HepG2 (cell line): Measurements from ENCODE around the gene CASP5. TPM values are rescaled to one million over a fixed set of nuclear protein-coding genes. Genes with fewer than 3 reads are reported as not detected.
A peak's percentile ranks its signal among the peaks of the same experiment; 100 is the strongest.

Experiments used
- CAMTA2 ChIP-seq: sonication (generic); formaldehyde crosslinking; IDR thresholded peaks from 2 replicates; pipeline ENCODE4 v1.4.0; 2020; ENCODE audit warnings: mild to moderate bottlenecking, missing genetic modification reagents, borderline replicate concordance
- FOXP1 ChIP-seq, 2 experiments: fragments of 450-650 bp in 1 of 2; IDR thresholded peaks; 2 replicates each; pipeline ENCODE4 v1.6.1; 2017 to 2018; ENCODE audit warnings: antibody characterized with exemption in 1 of 2
- HDAC1 ChIP-seq: sonication (generic); formaldehyde crosslinking; IDR thresholded peaks from 2 replicates; pipeline ENCODE4 v1.5.1; 2020; ENCODE audit warnings: mild to moderate bottlenecking, missing genetic modification reagents
- KLF11 ChIP-seq: IDR thresholded peaks from 2 replicates; pipeline ENCODE4 v1.6.1; 2016; ENCODE audit warnings: missing compliant biosample characterization
- NONO ChIP-seq, 2 experiments: fragments of 450-650 bp in 1 of 2; sonication (generic) in 1 of 2; formaldehyde crosslinking in 1 of 2; IDR thresholded peaks in 1 of 2; conservative IDR thresholded peaks in 1 of 2; 2 replicates each; pipeline versions ENCODE4 v1.6.1 to v1.8.0; 2017 to 2022; ENCODE audit warnings: mild to moderate bottlenecking in 1 of 2, missing genetic modification reagents in 1 of 2, moderate library complexity in 1 of 2
- SIX1 ChIP-seq: sonication (generic); formaldehyde crosslinking; IDR thresholded peaks from 2 replicates; pipeline ENCODE4 v1.4.0; 2020; ENCODE audit warnings: missing genetic modification reagents, borderline replicate concordance
- ZNF614 ChIP-seq: IDR thresholded peaks from 2 replicates; pipeline ENCODE4 v1.6.1; 2018; ENCODE audit warnings: missing biosample characterization, missing genetic modification reagents, inconsistent platforms, borderline replicate concordance
- ZNF619 ChIP-seq: sonication (generic); formaldehyde crosslinking; IDR thresholded peaks from 2 replicates; pipeline ENCODE4 v1.4.0; 2020; ENCODE audit warnings: mild to moderate bottlenecking, missing genetic modification reagents
- ZNF672 ChIP-seq: sonication (generic); formaldehyde crosslinking; IDR thresholded peaks from 2 replicates; pipeline ENCODE4 v1.8.1; 2022; ENCODE audit warnings: missing genetic modification reagents
- ZNF703 ChIP-seq: sonication (generic); formaldehyde crosslinking; IDR thresholded peaks from 2 replicates; pipeline ENCODE4 v1.5.1; 2020; ENCODE audit warnings: missing genetic modification reagents, mild to moderate bottlenecking, moderate library complexity, borderline replicate concordance
- ZZZ3 ChIP-seq: sonication (generic); formaldehyde crosslinking; IDR thresholded peaks from 2 replicates; pipeline ENCODE4 v1.4.0; 2020; ENCODE audit warnings: missing genetic modification reagents, mild to moderate bottlenecking, borderline replicate concordance
- polyA plus RNA-seq, 8 experiments: library from polyadenylated mRNA; depleted of rRNA in 3 of 8; stranded (reverse) in 7 of 8; unstranded in 1 of 8; fragments of >200 nt; fragmentation: Illumina TruSeq in 4 of 8; extraction: Trizol in 4 of 8; gene quantifications; 2 replicates each; pipeline versions ENCODE4 v1.2.1 to v1.2.3, GENCODE V29; 2011 to 2016; ENCODE audit warnings: low read depth in 4 of 8, missing spikeins in 1 of 8, mixed read lengths in 1 of 8; ENCODE audit not compliant: insufficient read depth in 1 of 8
- total RNA-seq, 5 experiments: library from RNA; depleted of rRNA; stranded (reverse); fragments of >200 nt; fragmentation: Illumina TruSeq; extraction: Trizol; gene quantifications; 2 replicates each; pipeline ENCODE4 v1.2.3, GENCODE V29; 2016; ENCODE audit warnings: low read depth in 1 of 5
- TF ChIP-seq, protein P1 (sequence below): sonication (generic); formaldehyde crosslinking; IDR thresholded peaks from 2 replicates; pipeline ENCODE4 v1.4.0; 2020; ENCODE audit warnings: missing genetic modification reagents
- TF ChIP-seq, protein P2 (sequence below): sonication (generic); formaldehyde crosslinking; IDR thresholded peaks from 2 replicates; pipeline ENCODE4 v1.4.0; 2020; ENCODE audit warnings: missing genetic modification reagents, borderline replicate concordance
- TF ChIP-seq, protein P3 (sequence below): sonication (generic); formaldehyde crosslinking; IDR thresholded peaks from 2 replicates; pipeline ENCODE4 v1.8.0; 2022; ENCODE audit warnings: mild to moderate bottlenecking, missing genetic modification reagents, moderate library complexity
- TF ChIP-seq, protein P4 (sequence below): sonication (generic); formaldehyde crosslinking; IDR thresholded peaks from 2 replicates; pipeline ENCODE4 v1.5.0; 2020; ENCODE audit warnings: mild to moderate bottlenecking, missing genetic modification reagents
- TF ChIP-seq, protein P5 (sequence below): sonication (generic); formaldehyde crosslinking; IDR thresholded peaks from 2 replicates; pipeline ENCODE4 v1.8.0; 2022; ENCODE audit warnings: low read depth, missing genetic modification reagents
- TF ChIP-seq, protein P6 (sequence below): IDR thresholded peaks from 2 replicates; pipeline ENCODE4 v1.6.1; 2016; ENCODE audit warnings: mild to moderate bottlenecking

Gene CASP5
- total and polyA plus RNA-seq, 2 of the 13 experiments (the other 11 are each of a cell fraction or from before 2014, with no cell fraction given), result not detected

DNA sequence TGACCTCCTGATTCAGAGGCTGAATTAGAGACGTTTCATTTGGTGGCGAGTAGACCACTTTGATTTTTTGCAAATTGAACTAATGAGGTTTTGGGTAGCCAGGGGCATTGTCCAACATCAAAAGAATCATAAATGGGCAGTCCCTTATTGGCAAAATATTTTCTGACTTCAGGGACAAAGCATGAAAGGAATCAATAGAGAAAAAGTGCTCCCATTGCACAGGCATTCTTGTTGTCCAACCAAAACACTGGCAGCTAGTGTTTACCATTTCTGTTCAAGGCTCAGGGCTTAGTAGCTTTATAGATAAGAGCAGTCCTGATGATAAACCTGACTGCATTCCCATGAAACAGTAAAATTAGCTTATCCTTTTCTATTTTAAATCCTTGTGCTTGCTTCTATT lies 28.6 kb upstream of the CASP5 start (continued):
- no peak for TF ChIP-seq ZNF703 (CRISPR knock-in tag)
- TF ChIP-seq, protein P1, sequence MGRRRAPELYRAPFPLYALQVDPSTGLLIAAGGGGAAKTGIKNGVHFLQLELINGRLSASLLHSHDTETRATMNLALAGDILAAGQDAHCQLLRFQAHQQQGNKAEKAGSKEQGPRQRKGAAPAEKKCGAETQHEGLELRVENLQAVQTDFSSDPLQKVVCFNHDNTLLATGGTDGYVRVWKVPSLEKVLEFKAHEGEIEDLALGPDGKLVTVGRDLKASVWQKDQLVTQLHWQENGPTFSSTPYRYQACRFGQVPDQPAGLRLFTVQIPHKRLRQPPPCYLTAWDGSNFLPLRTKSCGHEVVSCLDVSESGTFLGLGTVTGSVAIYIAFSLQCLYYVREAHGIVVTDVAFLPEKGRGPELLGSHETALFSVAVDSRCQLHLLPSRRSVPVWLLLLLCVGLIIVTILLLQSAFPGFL (CRISPR knock-in tag), result no peak
- peak; percentile 74 for TF ChIP-seq FOXP1 (IDR thresholded peaks at IDR 0.05)
- peak; percentile 88 for TF ChIP-seq FOXP1 (CRISPR knock-in tag; IDR thresholded peaks at IDR 0.05)
- TF ChIP-seq NONO (IDR thresholded peaks at IDR 0.05), result no peak
- TF ChIP-seq NONO (CRISPR knock-in tag; conservative IDR thresholded peaks at IDR 0.05), result no peak
- TF ChIP-seq, protein P2, sequence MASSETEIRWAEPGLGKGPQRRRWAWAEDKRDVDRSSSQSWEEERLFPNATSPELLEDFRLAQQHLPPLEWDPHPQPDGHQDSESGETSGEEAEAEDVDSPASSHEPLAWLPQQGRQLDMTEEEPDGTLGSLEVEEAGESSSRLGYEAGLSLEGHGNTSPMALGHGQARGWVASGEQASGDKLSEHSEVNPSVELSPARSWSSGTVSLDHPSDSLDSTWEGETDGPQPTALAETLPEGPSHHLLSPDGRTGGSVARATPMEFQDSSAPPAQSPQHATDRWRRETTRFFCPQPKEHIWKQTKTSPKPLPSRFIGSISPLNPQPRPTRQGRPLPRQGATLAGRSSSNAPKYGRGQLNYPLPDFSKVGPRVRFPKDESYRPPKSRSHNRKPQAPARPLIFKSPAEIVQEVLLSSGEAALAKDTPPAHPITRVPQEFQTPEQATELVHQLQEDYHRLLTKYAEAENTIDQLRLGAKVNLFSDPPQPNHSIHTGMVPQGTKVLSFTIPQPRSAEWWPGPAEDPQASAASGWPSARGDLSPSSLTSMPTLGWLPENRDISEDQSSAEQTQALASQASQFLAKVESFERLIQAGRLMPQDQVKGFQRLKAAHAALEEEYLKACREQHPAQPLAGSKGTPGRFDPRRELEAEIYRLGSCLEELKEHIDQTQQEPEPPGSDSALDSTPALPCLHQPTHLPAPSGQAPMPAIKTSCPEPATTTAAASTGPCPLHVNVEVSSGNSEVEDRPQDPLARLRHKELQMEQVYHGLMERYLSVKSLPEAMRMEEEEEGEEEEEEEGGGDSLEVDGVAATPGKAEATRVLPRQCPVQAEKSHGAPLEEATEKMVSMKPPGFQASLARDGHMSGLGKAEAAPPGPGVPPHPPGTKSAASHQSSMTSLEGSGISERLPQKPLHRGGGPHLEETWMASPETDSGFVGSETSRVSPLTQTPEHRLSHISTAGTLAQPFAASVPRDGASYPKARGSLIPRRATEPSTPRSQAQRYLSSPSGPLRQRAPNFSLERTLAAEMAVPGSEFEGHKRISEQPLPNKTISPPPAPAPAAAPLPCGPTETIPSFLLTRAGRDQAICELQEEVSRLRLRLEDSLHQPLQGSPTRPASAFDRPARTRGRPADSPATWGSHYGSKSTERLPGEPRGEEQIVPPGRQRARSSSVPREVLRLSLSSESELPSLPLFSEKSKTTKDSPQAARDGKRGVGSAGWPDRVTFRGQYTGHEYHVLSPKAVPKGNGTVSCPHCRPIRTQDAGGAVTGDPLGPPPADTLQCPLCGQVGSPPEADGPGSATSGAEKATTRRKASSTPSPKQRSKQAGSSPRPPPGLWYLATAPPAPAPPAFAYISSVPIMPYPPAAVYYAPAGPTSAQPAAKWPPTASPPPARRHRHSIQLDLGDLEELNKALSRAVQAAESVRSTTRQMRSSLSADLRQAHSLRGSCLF, result no peak
- TF ChIP-seq, protein P3, sequence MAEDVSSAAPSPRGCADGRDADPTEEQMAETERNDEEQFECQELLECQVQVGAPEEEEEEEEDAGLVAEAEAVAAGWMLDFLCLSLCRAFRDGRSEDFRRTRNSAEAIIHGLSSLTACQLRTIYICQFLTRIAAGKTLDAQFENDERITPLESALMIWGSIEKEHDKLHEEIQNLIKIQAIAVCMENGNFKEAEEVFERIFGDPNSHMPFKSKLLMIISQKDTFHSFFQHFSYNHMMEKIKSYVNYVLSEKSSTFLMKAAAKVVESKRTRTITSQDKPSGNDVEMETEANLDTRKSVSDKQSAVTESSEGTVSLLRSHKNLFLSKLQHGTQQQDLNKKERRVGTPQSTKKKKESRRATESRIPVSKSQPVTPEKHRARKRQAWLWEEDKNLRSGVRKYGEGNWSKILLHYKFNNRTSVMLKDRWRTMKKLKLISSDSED (CRISPR knock-in tag), result no peak
- peak; percentile 60; the same call in 1 of the 2 replicates for TF ChIP-seq ZNF614 (CRISPR knock-in tag)
- TF ChIP-seq, protein P4, sequence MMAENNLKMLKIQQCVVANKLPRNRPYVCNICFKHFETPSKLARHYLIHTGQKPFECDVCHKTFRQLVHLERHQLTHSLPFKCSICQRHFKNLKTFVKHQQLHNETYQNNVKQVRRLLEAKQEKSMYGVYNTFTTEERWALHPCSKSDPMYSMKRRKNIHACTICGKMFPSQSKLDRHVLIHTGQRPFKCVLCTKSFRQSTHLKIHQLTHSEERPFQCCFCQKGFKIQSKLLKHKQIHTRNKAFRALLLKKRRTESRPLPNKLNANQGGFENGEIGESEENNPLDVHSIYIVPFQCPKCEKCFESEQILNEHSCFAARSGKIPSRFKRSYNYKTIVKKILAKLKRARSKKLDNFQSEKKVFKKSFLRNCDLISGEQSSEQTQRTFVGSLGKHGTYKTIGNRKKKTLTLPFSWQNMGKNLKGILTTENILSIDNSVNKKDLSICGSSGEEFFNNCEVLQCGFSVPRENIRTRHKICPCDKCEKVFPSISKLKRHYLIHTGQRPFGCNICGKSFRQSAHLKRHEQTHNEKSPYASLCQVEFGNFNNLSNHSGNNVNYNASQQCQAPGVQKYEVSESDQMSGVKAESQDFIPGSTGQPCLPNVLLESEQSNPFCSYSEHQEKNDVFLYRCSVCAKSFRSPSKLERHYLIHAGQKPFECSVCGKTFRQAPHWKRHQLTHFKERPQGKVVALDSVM (CRISPR knock-in tag), result no peak
- no peak for TF ChIP-seq KLF11
- no peak for TF ChIP-seq ZZZ3 (CRISPR knock-in tag)
- TF ChIP-seq, protein P5, sequence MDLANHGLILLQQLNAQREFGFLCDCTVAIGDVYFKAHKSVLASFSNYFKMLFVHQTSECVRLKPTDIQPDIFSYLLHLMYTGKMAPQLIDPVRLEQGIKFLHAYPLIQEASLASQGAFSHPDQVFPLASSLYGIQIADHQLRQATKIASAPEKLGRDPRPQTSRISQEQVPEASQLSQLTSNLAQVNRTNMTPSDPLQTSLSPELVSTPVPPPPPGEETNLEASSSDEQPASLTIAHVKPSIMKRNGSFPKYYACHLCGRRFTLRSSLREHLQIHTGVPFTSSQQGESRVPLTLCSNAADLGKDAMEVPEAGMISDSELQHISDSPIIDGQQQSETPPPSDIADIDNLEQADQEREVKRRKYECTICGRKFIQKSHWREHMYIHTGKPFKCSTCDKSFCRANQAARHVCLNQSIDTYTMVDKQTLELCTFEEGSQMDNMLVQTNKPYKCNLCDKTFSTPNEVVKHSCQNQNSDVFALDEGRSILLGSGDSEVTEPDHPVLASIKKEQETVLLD (CRISPR knock-in tag), result no peak
- TF ChIP-seq, protein P6, sequence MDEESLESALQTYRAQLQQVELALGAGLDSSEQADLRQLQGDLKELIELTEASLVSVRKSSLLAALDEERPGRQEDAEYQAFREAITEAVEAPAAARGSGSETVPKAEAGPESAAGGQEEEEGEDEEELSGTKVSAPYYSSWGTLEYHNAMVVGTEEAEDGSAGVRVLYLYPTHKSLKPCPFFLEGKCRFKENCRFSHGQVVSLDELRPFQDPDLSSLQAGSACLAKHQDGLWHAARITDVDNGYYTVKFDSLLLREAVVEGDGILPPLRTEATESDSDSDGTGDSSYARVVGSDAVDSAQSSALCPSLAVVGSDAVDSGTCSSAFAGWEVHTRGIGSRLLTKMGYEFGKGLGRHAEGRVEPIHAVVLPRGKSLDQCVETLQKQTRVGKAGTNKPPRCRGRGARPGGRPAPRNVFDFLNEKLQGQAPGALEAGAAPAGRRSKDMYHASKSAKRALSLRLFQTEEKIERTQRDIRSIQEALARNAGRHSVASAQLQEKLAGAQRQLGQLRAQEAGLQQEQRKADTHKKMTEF (CRISPR knock-in tag), result 0 out of 2 replicates have a peak, but pooled peaks have one; percentile 20
- TF ChIP-seq SIX1 (CRISPR knock-in tag), result peak; percentile 28; the same call in 1 of the 2 replicates
- no peak for TF ChIP-seq HDAC1 (CRISPR knock-in tag)
- TF ChIP-seq ZNF672, result no peak
- no peak for TF ChIP-seq CAMTA2
- TF ChIP-seq ZNF619 (CRISPR knock-in tag), result no peak
